Upper lobe of left lung (tissue), 4 donors: Measurements from ENCODE around the gene NOVA1.

ENCODE experiments used
- CTCF ChIP-seq, 6 experiments: fragments of 450-650 bp in 4 of 6; fragments of 200-600 bp in 2 of 6; sonication (generic) in 2 of 6; IDR thresholded peaks; one replicate each; pipeline ENCODE4 v1.5.1; 2016 to 2019; ENCODE audit warnings: antibody characterized with exemption in 6 of 6
- EP300 ChIP-seq, 4 donors: sonication (generic); formaldehyde crosslinking; IDR thresholded peaks; one replicate each; pipeline ENCODE4 v1.5.1; 2017; ENCODE audit warnings: antibody characterized with exemption in 4 of 4, control low read depth in 2 of 4
- POLR2AphosphoS5 ChIP-seq, 2 donors: sonication (generic); formaldehyde crosslinking; IDR thresholded peaks; one replicate each; pipeline ENCODE4 v1.5.1; 2017; ENCODE audit warnings: antibody characterized with exemption in 2 of 2

GRCh38 chr14:26594148-26594547 lies 3.7 kb downstream of the NOVA1 start:
- TF ChIP-seq CTCF (IDR thresholded peaks at IDR 0.05) (no peak), POLR2AphosphoS5 (IDR thresholded peaks at IDR 0.05) (no peak), EP300 (IDR thresholded peaks at IDR 0.05) (no peak)
